Heart right ventricle (tissue), 16 donors: ENCODE results near the gene ACTN2. TPM values are rescaled to one million over a fixed set of nuclear protein-coding genes. Genes with fewer than 3 reads are reported as not detected.
A peak's percentile ranks its signal among the peaks of the same experiment; 100 is the strongest.

Source experiments
- ATAC-seq, 8 donors: fragments of 200-7000 bp; cut with Tn5 transposase; one replicate each; pipeline ENCODE4 v1.9.1; 2020; ENCODE audit warnings: mild to moderate bottlenecking in 8 of 8, moderate library complexity in 8 of 8, moderate number of reproducible peaks in 1 of 8
- DNase-seq, 2 donors: peaks; one replicate each; pipeline ENCODE4 v3.0.0-alpha.2; 2020
- H3K27ac ChIP-seq, 10 donors: fragments of 200-600 bp; sonication (generic) in 2 of 10; one replicate each; pipeline versions ENCODE4 v1.5.0 to v1.8.0; 2020 to 2022; ENCODE audit warnings: mild to moderate bottlenecking in 3 of 10
- H3K27me3 ChIP-seq, 7 donors: fragments of 200-600 bp; one replicate each; pipeline ENCODE4 v1.8.0; 2021 to 2022; ENCODE audit warnings: mild to moderate bottlenecking in 2 of 7
- H3K36me3 ChIP-seq, 9 donors: fragments of 200-600 bp; sonication (generic) in 1 of 9; one replicate each; pipeline versions ENCODE4 v1.5.0 to v1.8.0; 2020 to 2022; ENCODE audit warnings: mild to moderate bottlenecking in 2 of 9
- H3K4me1 ChIP-seq, 9 donors: fragments of 200-600 bp; sonication (generic) in 1 of 9; one replicate each; pipeline versions ENCODE4 v1.5.0 to v1.8.0; 2020 to 2022; ENCODE audit warnings: mild to moderate bottlenecking in 4 of 9
- H3K4me3 ChIP-seq, 10 donors: fragments of 200-600 bp; sonication (generic) in 2 of 10; one replicate each; pipeline versions ENCODE4 v1.5.0 to v1.8.0; 2020 to 2022; ENCODE audit warnings: mild to moderate bottlenecking in 7 of 10, moderate library complexity in 2 of 10
- H3K9me3 ChIP-seq, 11 donors: fragments of 200-600 bp in 10 of 11; sonication (generic) in 2 of 11; one replicate each; pipeline versions ENCODE4 v1.5.0 to v1.8.0; 2013 to 2022; ENCODE audit warnings: mild to moderate bottlenecking in 2 of 11, control low read depth in 1 of 11, moderate library complexity in 1 of 11
- CTCF ChIP-seq, 9 donors: fragments of 200-600 bp; sonication (generic) in 2 of 9; IDR thresholded peaks; one replicate each; pipeline versions ENCODE4 v1.5.0 to v1.8.0; 2021 to 2022; ENCODE audit warnings: antibody characterized with exemption in 9 of 9, mild to moderate bottlenecking in 5 of 9, moderate library complexity in 1 of 9
- WGBS, 2 donors: extraction: QIAGEN DNeasy Blood & Tissue Kit; methylation state at CpG; one replicate each; pipeline ENCODE4 v1.1.7; 2013; ENCODE audit warnings: inconsistent platforms in 1 of 2; 5-methylcytosine and 5-hydroxymethylcytosine counted together
- intact Hi-C, 10 donors: fragments of 100-400 bp; cut with DNase I; formaldehyde crosslinking; loops; one replicate each; pipeline versions ENCODE4 v1.11.1 to v1.14.2; 2022
- polyA plus RNA-seq, 2 donors: library from polyadenylated mRNA; stranded (reverse); fragments of 200-250 nt; gene quantifications; one replicate each; pipeline ENCODE4 v1.2.3, GENCODE V29; 2013
- total RNA-seq, 10 donors: library from RNA; stranded (reverse); fragmentation: NEBNext Ultra II Directional in 3 of 10; extraction: Animal tissue kit (Norgen Biotek cat#: 25700) in 3 of 10; gene quantifications; one replicate each; pipeline versions ENCODE4 v1.2.1 to v1.2.4, GENCODE V29; 2021 to 2023
- donor health status: Arrhythmogenic right ventricular cardiomyopathy.
- donor health status: ischemic (EF 13 %, LVEDD 7.1; RV severe dilation, severe dysfunction).
- donor health status: healthy with polysubstance abuse.
- donor health status: DM: no; HTN: yes; CAD: no.
- donor health status: DM: no; HTN: no; CAD: no.
- donor health status: ischemic (EF 25% LVEDD 6.9; RV normal size, moderate dysfunction).
- donor health status: ischemic (EF 25% LVEDD 5.7; RV mildly dilated, moderate dysfunction).
- donor health status: healthy.
- donor health status: DM: yes; HTN: yes; CAD: no.
- donor health status: Ischemic cardiomyopathy.
- donor health status: ischemic (EF 35%, LVEDD 5.7; RV mildly dilated, moderate dysfunction).
- donor health status: nonischemic (EF 11% LVEDD 7.7; RV severe dilation, severe dysfunction).
- donor health status: DM: yes; HTN: yes; CAD: no.
- donor health status: PGD.
- donor health status: ischemic (EF 29% LVEDD 5.4; RV normal size, mild dysfunction).
- donor health status: nonischemic (EF 23%, LVEDD 6.1; RV moderate dilation, normal function).

ACTN2 gene
- total and polyA plus RNA-seq, 12 donors: 599 to 4,290 (median 3,278) TPM

GRCh38 chr1:236785477-236785876, 99.2 kb downstream of the ACTN2 start:
- Histone ChIP-seq H3K4me1 (no peaks in the 10 kb centered on the region), H3K4me3 (no peak overlapping the region), H3K27me3 (no peaks in the 10 kb centered on the region), H3K9me3 (no peaks in the 10 kb centered on the region), H3K36me3 (no peaks in the 10 kb centered on the region), H3K27ac (no peak overlapping the region)
- ATAC-seq (peak in 3 of 8 donors; percentile 17 to 33 (median 21)), DNase-seq (no peak)
- intact Hi-C loops: no loop called here
- WGBS, 2 donors: 72 to 91% methylated on average over 2 of the region's 2 CpGs
- TF ChIP-seq CTCF (IDR thresholded peaks at IDR 0.05): no peak

DNA sequence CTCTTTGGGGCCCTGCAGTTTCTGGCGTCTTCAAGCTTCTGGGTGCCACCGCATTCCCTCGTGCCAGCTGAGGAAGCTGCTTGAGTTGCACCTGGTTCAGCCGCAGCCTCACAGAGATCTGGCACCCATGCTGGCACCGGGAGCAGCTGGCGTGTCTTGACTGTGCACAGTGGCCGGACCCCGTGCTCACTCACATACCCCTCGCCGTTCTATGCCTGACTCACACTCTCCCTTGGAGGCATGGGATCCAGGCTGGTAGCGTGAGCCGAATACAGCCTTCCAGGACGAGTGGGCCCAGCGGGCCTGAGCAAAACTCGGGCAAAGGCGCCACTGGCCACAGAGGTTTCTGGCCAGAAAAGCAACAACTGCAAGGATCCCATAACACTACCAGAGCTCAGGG, 100.2 kb downstream of the ACTN2 start:
- no peak overlapping the region for H3K27ac ChIP-seq

GRCh38 chr1:236794585-236795034, 108.3 kb downstream of the ACTN2 start:
- Histone ChIP-seq H3K27me3 (peaks cover 0 to 5% (median 0%) of the 10 kb centered on the region in 7 donors), H3K4me1 (peaks cover 0 to 39% (median 30%) of the 10 kb centered on the region in 9 donors), H3K9me3 (no peaks in the 10 kb centered on the region), H3K27ac (peak overlapping the region in 9 of 10 donors; percentile 40 to 96 (median 93)), H3K4me3 (peak overlapping the region in 9 of 10 donors; percentile 65 to 98 (median 89)), H3K36me3 (no peaks in the 10 kb centered on the region)
- WGBS, 2 donors: 13 to 14% methylated on average over 11 of the region's 11 CpGs
- no peak for TF ChIP-seq CTCF (IDR thresholded peaks at IDR 0.05)
- ATAC-seq: peak in 1 of 8 donors; percentile 1
- intact Hi-C loops: loop anchor here in 6 of 10 donors (10.0 kb wide), 3 partner anchors 70 to 510 kb away; partner anchors contain the start of genes HEATR1 (in 5 of the 6) and ERO1B (in 3 of the 6)
- DNase-seq: no peak

More for the DNA sequence above, 100.2 kb downstream of the ACTN2 start:
- intact Hi-C loops: no loop called here
- ATAC-seq: peak in 1 of 8 donors; percentile 19
- DNase-seq: no peak
- Histone ChIP-seq H3K27me3 (no peaks in the 10 kb centered on the region), H3K9me3 (no peaks in the 10 kb centered on the region), H3K36me3 (no peaks in the 10 kb centered on the region), H3K4me3 (no peak overlapping the region), H3K4me1 (no peaks in the 10 kb centered on the region)
- WGBS, 2 donors: 93% methylated on average over 16 of the region's 16 CpGs
- TF ChIP-seq CTCF (IDR thresholded peaks at IDR 0.05): no peak

- intact Hi-C loops: loop anchor here in 6 of 10 donors (10.0 kb wide), 3 partner anchors 70 to 510 kb away; partner anchors contain the start of genes HEATR1 (in 5 of the 6) and ERO1B (in 3 of the 6)
- Histone ChIP-seq H3K36me3 (peaks cover 0 to 5% (median 0%) of the 10 kb centered on the region in 9 donors), H3K27me3 (peaks cover 0 to 5% (median 0%) of the 10 kb centered on the region in 7 donors), H3K9me3 (no peaks in the 10 kb centered on the region), H3K27ac (peak within 1 kb of the TSS; percentile 85 to 97 (median 94)), H3K4me3 (peak within 1 kb of the TSS; percentile 65 to 98 (median 89)), H3K4me1 (peaks cover 0 to 45% (median 35%) of the 10 kb centered on the region in 9 donors)
- 0% methylated on average over 65 to 67 of the region's 67 CpGs for WGBS, 2 donors
- ATAC-seq (peak; percentile 98 to 99 (median 99)), DNase-seq (peak; percentile 97 to 99)
- TF ChIP-seq CTCF (IDR thresholded peaks at IDR 0.05): no peak
Observed at GRCh38 chr1:236795035-236795756, 108.9 kb downstream of the ACTN2 start, which contains the start of gene MTR. TSS of gene MTR (plus strand) at chr1:236795292. CDS start at chr1:236795704, 412 bp downstream.
